ENCODE measurements around the gene ZCCHC24. TPM values are rescaled to one million over a fixed set of nuclear protein-coding genes. Genes with fewer than 3 reads are reported as not detected.

ZCCHC24 gene
- total and polyA plus RNA-seq, 4 experiments from 2014 or later, result 0.30 to 1.9 (median 1.2) TPM

DNA sequence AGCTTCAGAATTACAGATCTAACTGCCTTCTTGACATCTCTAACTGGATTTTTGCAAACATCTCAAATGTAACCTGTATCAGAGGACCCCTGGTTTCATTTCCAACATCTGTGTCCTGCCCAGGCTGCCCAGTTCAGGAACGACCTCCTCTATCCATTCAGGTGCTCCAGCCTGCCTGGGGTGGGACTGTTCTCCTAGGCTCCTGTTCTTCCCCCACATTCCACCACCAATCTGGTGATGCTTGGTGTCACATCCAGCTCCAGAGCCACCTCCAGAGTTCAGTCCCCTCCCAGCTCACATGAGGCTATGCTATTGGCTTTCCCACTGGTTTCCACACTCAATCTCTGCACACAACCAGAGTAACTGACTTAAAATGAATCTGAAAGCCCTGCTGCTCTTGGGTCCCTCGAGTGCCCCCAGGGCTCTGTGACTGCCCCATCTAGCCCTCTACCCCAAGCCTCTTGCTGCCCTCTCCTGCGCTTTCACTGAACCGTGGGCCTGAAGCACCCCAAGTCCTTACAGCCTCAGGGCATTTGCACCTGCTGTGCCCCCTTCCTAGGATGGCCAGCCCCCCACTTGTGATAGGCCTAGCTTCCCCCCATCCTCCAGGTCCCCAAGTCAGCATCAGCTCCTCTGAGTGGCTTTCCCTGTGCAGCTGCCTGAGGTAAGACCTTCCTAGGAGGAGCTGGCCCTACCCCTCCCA is 52.1 kb downstream of the ZCCHC24 start:
- H3K27ac ChIP-seq (ENCODE audit: low read depth, low read length), result no peak overlapping the region
- DNase-seq, result no peak
- Mint-ChIP-seq H3K27ac (no peak overlapping the region), H3K27me3 (no peaks in the 10 kb centered on the region), H3K4me1 (peaks cover 0 to 4% (median 0%) of the 10 kb centered on the region in 4 donors), H3K4me3 (no peak overlapping the region), H3K9me3 (no peaks in the 10 kb centered on the region), H3K36me3 (no peaks in the 10 kb centered on the region)
- no peaks in the 10 kb centered on the region for H3K9me3 ChIP-seq (ENCODE audit: control insufficient read depth in 1 of 2, low read length in 2 of 2)
- POLR2A ChIA-PET (ENCODE audit: partially characterized antibody), result no interaction called here
- H3K36me3 ChIP-seq (ENCODE audit: insufficient read depth, low read length), result no peaks in the 10 kb centered on the region
- H3K4me3 ChIP-seq (ENCODE audit: low read length in 2 of 2), result no peak overlapping the region
- CTCF ChIA-PET (ENCODE audit: partially characterized antibody), result no interaction called here
- intact Hi-C loops (cut with micrococcal nuclease), result no loop called here
- H3K27me3 ChIP-seq (ENCODE audit: insufficient read depth, low read length), result no peaks in the 10 kb centered on the region
- no peaks in the 10 kb centered on the region for H3K4me1 ChIP-seq (ENCODE audit: insufficient read depth, low read length)

DNA sequence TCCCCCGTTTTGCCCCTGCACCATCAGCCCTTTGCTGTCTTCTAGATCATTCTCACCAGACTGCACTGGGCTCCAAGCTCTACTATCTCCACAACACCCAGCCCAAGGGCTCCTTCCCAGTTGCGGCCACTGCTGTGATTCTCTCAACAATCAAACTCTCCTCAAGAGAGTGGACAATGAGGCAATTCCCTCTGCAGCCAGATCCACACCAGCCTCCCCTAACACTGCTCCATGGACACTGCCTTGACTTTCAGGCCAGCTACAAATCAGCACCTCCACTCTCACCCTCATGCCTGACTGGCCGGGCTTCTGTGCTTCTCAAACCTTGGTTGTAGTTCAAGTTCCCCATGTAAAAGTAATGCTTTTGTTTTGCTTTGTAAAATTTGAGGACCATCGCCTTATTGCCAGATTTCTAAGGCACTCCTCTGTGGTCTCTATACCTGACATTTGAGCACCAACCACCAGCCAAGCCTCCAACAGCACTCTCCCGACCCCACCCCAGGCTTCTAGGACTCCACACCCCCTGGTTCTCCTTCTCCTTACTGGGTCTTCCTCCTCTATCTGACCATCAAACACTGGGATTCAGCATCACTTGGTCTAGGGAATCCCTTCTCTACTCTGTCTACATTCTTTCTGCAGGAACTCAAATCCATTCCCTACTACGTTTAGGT is 52.8 kb downstream of the ZCCHC24 start:
- H3K27me3 Mint-ChIP-seq, result no peaks in the 10 kb centered on the region

DNA sequence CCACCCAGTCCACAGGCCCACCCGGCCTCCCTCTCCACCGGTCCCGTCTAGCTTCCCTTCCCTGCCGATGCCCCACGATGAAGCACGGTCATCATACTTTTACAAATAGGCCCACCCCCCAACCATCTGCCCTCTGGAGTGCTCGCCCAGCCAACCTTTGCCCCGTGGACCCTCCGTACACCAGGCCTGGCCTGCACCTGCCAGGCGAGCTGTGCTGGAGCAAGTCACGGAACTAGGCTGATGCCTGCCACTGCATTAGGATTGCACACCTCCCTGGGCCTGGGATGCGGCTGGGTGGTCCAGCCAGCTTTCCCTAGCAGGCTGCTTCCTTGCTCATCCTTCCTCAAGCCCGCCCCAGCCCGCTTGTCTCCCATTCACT is 53.4 kb downstream of the ZCCHC24 start:
- no peaks in the 10 kb centered on the region for H3K4me1 ChIP-seq (ENCODE audit: insufficient read depth, low read length)
- CTCF ChIA-PET (ENCODE audit: partially characterized antibody), result interaction anchor here (5.0 kb wide), 1 partner anchor 18 kb away, joined by 33 read pairs; no protein-coding TSS in a partner anchor
- no peak overlapping the region for H3K27ac ChIP-seq (ENCODE audit: low read depth, low read length)

More for the DNA sequence above, 52.8 kb downstream of the ZCCHC24 start:
- no peak overlapping the region for H3K4me3 Mint-ChIP-seq
- Histone ChIP-seq H3K36me3 (ENCODE audit: insufficient read depth, low read length) (no peaks in the 10 kb centered on the region), H3K9me3 (ENCODE audit: control insufficient read depth in 1 of 2, low read length in 2 of 2) (no peaks in the 10 kb centered on the region), H3K27ac (ENCODE audit: low read depth, low read length) (no peak overlapping the region), H3K4me3 (ENCODE audit: low read length in 2 of 2) (no peak overlapping the region), H3K4me1 (ENCODE audit: insufficient read depth, low read length) (no peaks in the 10 kb centered on the region), H3K27me3 (ENCODE audit: insufficient read depth, low read length) (no peaks in the 10 kb centered on the region)
- DNase-seq, result no peak
- CTCF ChIA-PET (ENCODE audit: partially characterized antibody), result interaction anchor here (5.0 kb wide), 1 partner anchor 19 kb away, joined by 33 read pairs; no protein-coding TSS in a partner anchor
- no peak overlapping the region for H3K27ac Mint-ChIP-seq
- H3K9me3 Mint-ChIP-seq, result no peaks in the 10 kb centered on the region
- no peaks in the 10 kb centered on the region for H3K36me3 Mint-ChIP-seq
- intact Hi-C loops (cut with micrococcal nuclease), result no loop called here
- peaks cover 0 to 4% (median 0%) of the 10 kb centered on the region in 4 donors for H3K4me1 Mint-ChIP-seq
- POLR2A ChIA-PET (ENCODE audit: partially characterized antibody), result no interaction called here

DNA sequence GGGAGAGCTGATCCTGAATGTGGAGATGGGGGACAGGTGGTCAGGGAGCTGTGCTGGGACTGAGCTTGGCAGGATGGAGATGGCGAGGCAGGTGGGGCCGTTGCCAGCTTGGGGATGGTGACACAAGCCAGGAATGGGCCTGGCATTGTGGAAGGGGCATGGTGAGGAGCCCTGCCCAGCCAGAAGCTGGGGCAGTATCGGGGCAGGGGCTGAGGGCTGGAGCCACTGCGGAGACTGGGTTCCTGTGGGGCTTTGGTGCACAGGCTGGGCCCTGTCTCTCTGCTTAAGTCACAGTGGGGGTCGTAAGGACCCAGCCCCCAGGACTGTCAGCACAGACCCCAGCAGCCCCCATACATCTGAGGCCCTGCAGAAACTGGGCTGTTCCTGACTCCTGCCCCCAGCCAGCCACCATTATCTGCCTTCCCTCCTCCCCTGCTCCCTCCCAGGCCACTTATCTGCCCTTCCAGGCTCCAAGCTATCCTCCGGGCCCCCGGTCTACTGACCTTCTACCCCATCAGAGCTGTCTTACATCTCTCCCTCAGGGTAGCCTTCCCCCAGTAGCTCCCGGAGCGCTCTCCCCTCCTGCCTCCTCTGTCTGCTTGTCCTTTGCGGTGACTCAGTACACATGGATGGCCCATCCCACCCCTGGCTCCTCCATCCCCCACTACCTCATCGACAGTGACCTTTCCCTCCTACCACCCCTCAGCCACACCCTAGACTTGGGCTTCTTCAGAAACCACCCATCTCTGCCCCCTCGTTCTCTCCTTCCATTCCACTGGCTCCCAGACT is 54.0 kb downstream of the ZCCHC24 start:
- intact Hi-C loops (cut with micrococcal nuclease), result no loop called here
- Mint-ChIP-seq H3K4me1 (peaks cover 0 to 4% (median 0%) of the 10 kb centered on the region in 4 donors), H3K9me3 (no peaks in the 10 kb centered on the region), H3K36me3 (no peaks in the 10 kb centered on the region), H3K27ac (no peak overlapping the region), H3K27me3 (no peaks in the 10 kb centered on the region), H3K4me3 (peak overlapping the region in 1 of 8 donors; percentile 66)
- Histone ChIP-seq H3K27me3 (ENCODE audit: insufficient read depth, low read length) (no peaks in the 10 kb centered on the region), H3K27ac (ENCODE audit: low read depth, low read length) (no peak overlapping the region), H3K9me3 (ENCODE audit: control insufficient read depth in 1 of 2, low read length in 2 of 2) (no peaks in the 10 kb centered on the region), H3K36me3 (ENCODE audit: insufficient read depth, low read length) (no peaks in the 10 kb centered on the region), H3K4me3 (ENCODE audit: low read length in 2 of 2) (no peak overlapping the region), H3K4me1 (ENCODE audit: insufficient read depth, low read length) (no peaks in the 10 kb centered on the region)
- ChIA-PET POLR2A (ENCODE audit: partially characterized antibody) (no interaction called here), CTCF (ENCODE audit: partially characterized antibody) (interaction anchor here (5.0 kb wide), 1 partner anchor 18 kb away, joined by 33 read pairs; no protein-coding TSS in a partner anchor)
- DNase-seq, result no peak

More for the DNA sequence above, 53.4 kb downstream of the ZCCHC24 start:
- Histone ChIP-seq H3K9me3 (ENCODE audit: control insufficient read depth in 1 of 2, low read length in 2 of 2) (no peaks in the 10 kb centered on the region), H3K27me3 (ENCODE audit: insufficient read depth, low read length) (no peaks in the 10 kb centered on the region), H3K4me3 (ENCODE audit: low read length in 2 of 2) (no peak overlapping the region), H3K36me3 (ENCODE audit: insufficient read depth, low read length) (no peaks in the 10 kb centered on the region)
- intact Hi-C loops (cut with micrococcal nuclease), result no loop called here
- Mint-ChIP-seq H3K4me3 (no peak overlapping the region), H3K27me3 (no peaks in the 10 kb centered on the region), H3K4me1 (peaks cover 0 to 4% (median 0%) of the 10 kb centered on the region in 4 donors), H3K36me3 (no peaks in the 10 kb centered on the region), H3K9me3 (no peaks in the 10 kb centered on the region), H3K27ac (no peak overlapping the region)
- DNase-seq, result no peak
- POLR2A ChIA-PET (ENCODE audit: partially characterized antibody), result no interaction called here

DNA sequence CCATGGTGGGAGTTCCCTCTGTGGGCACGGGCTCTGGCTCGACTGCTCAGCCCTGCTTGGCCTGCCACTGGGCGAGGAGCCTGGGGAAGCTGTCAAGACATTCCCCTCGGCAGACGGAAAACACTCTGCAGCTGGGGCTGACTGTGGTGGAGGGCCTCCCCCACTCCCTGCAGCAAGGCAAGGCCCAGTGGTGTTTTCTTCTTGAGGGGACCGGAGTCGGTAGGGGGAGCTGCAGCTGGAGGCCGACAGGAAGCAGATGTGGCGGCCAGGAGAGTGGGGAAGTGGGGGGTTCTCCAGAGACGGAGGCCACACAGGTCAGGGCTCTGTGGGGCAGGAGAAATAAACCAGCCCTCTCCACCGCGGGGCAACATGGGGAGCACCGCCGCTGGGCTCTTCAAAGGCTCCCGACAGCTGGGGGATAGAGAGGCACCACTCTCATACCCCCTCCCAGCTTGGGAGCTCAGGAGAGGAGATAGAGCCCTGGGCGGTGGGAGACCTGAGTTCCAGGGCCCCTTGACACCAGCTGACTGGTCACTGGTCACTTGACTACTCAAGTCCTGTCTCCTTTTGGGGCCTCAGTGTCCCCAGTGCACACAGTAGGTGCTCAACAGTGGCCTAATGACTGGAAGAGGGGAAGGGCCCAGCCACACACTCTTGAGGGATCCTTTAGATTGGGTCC is 54.7 kb downstream of the ZCCHC24 start:
- Mint-ChIP-seq H3K4me3 (no peak overlapping the region), H3K4me1 (peaks cover 0 to 4% (median 0%) of the 10 kb centered on the region in 4 donors), H3K27ac (no peak overlapping the region), H3K36me3 (no peaks in the 10 kb centered on the region), H3K9me3 (no peaks in the 10 kb centered on the region), H3K27me3 (no peaks in the 10 kb centered on the region)
- CTCF ChIA-PET (ENCODE audit: partially characterized antibody), result interaction anchor here (5.0 kb wide), 1 partner anchor 17 kb away, joined by 33 read pairs; no protein-coding TSS in a partner anchor
- no peaks in the 10 kb centered on the region for H3K27me3 ChIP-seq (ENCODE audit: insufficient read depth, low read length)
- H3K4me3 ChIP-seq (ENCODE audit: low read length in 2 of 2), result no peak overlapping the region
- no peaks in the 10 kb centered on the region for H3K9me3 ChIP-seq (ENCODE audit: control insufficient read depth in 1 of 2, low read length in 2 of 2)
- H3K4me1 ChIP-seq (ENCODE audit: insufficient read depth, low read length), result no peaks in the 10 kb centered on the region
- no peak for DNase-seq
- no peak overlapping the region for H3K27ac ChIP-seq (ENCODE audit: low read depth, low read length)
- no peaks in the 10 kb centered on the region for H3K36me3 ChIP-seq (ENCODE audit: insufficient read depth, low read length)
- intact Hi-C loops (cut with micrococcal nuclease), result no loop called here
- POLR2A ChIA-PET (ENCODE audit: partially characterized antibody), result no interaction called here

DNA sequence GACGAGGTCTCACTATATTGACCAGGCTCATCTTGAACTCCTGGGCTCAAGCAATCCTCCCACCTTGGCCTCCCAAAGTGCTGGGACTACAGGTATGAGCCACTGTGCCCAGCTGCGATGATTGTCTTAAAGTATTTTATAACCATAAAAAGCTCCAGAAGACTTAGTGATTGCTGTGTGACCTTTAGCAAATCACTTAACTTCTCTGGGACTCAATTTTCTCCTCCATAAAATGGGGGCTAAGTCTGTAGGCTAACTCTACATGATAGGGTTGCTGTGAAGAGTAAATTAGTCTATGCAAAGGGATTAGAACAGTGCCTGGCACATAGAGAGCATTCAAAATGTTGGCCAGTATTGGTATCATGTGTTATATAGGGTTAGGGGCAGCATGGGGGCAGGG is 55.4 kb downstream of the ZCCHC24 start:
- H3K27me3 ChIP-seq (ENCODE audit: insufficient read depth, low read length), result no peaks in the 10 kb centered on the region
- Mint-ChIP-seq H3K4me3 (no peak overlapping the region), H3K9me3 (no peaks in the 10 kb centered on the region), H3K27ac (no peak overlapping the region), H3K27me3 (no peaks in the 10 kb centered on the region), H3K36me3 (no peaks in the 10 kb centered on the region), H3K4me1 (peaks cover 0 to 4% (median 0%) of the 10 kb centered on the region in 4 donors)
- POLR2A ChIA-PET (ENCODE audit: partially characterized antibody), result no interaction called here
- no peaks in the 10 kb centered on the region for H3K9me3 ChIP-seq (ENCODE audit: control insufficient read depth in 1 of 2, low read length in 2 of 2)
- H3K4me3 ChIP-seq (ENCODE audit: low read length in 2 of 2), result no peak overlapping the region
- no peaks in the 10 kb centered on the region for H3K36me3 ChIP-seq (ENCODE audit: insufficient read depth, low read length)
- no peak overlapping the region for H3K27ac ChIP-seq (ENCODE audit: low read depth, low read length)
- intact Hi-C loops (cut with micrococcal nuclease), result no loop called here
- CTCF ChIA-PET (ENCODE audit: partially characterized antibody), result interaction anchor here (5.0 kb wide), 1 partner anchor 16 kb away, joined by 33 read pairs; no protein-coding TSS in a partner anchor
- no peak for DNase-seq
- H3K4me1 ChIP-seq (ENCODE audit: insufficient read depth, low read length), result no peaks in the 10 kb centered on the region
